NT2/D1 (cell line): ENCODE measurements around the gene SURF4.
A peak's percentile ranks its signal among the peaks of the same experiment; 100 is the strongest.

Experiments used
- SUZ12 ChIP-seq: IDR thresholded peaks from 2 replicates; pipeline ENCODE4 v1.6.1; 2011; ENCODE audit not compliant: insufficient read length, insufficient read depth; ENCODE audit errors: extremely low read depth
- YY1 ChIP-seq: IDR thresholded peaks from 2 replicates; pipeline ENCODE4 v1.6.1; 2011; ENCODE audit not compliant: insufficient read length, insufficient read depth
- ZNF274 ChIP-seq: IDR thresholded peaks from 2 replicates; pipeline ENCODE4 v1.6.1; 2011; ENCODE audit warnings: mild to moderate bottlenecking, low read depth, low read length

DNA sequence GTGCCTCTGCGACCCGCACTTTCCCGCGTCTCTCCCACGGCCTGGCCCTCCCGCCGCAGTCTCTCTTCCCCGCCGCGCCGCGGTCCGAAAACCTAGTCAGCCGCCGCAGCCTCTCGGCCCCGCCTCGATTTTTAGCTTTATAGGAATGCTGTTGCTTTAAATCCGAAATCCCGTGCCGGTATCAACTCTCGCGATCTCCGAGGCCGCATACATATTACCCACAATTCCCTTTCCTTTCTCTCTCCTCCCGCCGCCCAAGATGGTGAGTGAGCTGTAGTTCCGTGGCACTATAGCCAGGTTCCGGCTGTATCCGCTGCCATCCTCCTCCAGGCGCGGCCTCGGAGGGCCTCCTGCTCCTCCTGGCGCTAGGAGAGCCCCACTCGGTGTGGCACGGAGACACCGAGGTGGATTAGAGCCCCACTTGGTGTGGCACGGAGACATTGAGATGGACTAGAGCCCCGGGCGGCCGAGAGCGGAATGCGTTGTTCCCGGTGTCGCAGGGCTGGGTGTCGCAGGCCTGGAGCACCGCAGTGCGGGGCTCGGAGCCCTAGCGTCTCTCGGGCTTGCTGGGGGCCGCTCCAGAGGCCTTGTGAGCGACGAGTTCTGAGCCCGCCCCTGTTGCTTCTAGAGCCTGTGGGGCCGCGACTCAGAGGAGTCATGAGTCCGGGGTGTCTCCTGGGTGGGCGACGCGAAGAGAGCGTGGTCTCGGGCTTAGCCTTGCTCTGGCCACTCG, 27.7 kb downstream of the SURF4 start, which contains the start of the genes MED22 and RPL7A:
- TF ChIP-seq SUZ12: no peak
- no peak for TF ChIP-seq ZNF274
- TF ChIP-seq YY1: peak; percentile 69
